Fibroblast of mammary gland (primary cell): Measurements from ENCODE around the gene PLEKHA7.

ENCODE experiments used
- DNase-seq: peaks from one replicate; pipeline ENCODE4 v3.0.0-alpha.2; 2010; ENCODE audit warnings: low read depth
- H3K4me3 ChIP-seq: 2 replicates; pipeline ENCODE4 v1.5.1; 2011; ENCODE audit warnings: low read depth, mild to moderate bottlenecking, low read length, moderate library complexity; ENCODE audit not compliant: control insufficient read depth
- TF ChIP-seq, protein P1 (sequence below): conservative IDR thresholded peaks from 2 replicates; pipeline ENCODE4 v1.5.1; 2011; ENCODE audit warnings: low read depth, low read length, inconsistent platforms; ENCODE audit not compliant: control insufficient read depth, insufficient read depth

PLEKHA7 gene

GRCh38 chr11:16997624-16998023 is 16.6 kb downstream of the PLEKHA7 start:
- H3K4me3 ChIP-seq: no peak overlapping the region
- no peak for DNase-seq
- TF ChIP-seq, protein P1, sequence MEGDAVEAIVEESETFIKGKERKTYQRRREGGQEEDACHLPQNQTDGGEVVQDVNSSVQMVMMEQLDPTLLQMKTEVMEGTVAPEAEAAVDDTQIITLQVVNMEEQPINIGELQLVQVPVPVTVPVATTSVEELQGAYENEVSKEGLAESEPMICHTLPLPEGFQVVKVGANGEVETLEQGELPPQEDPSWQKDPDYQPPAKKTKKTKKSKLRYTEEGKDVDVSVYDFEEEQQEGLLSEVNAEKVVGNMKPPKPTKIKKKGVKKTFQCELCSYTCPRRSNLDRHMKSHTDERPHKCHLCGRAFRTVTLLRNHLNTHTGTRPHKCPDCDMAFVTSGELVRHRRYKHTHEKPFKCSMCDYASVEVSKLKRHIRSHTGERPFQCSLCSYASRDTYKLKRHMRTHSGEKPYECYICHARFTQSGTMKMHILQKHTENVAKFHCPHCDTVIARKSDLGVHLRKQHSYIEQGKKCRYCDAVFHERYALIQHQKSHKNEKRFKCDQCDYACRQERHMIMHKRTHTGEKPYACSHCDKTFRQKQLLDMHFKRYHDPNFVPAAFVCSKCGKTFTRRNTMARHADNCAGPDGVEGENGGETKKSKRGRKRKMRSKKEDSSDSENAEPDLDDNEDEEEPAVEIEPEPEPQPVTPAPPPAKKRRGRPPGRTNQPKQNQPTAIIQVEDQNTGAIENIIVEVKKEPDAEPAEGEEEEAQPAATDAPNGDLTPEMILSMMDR: no peak

- no peak for DNase-seq
- TF ChIP-seq, protein P1: no peak
- no peak overlapping the region for H3K4me3 ChIP-seq
These were observed 20.7 kb downstream of the PLEKHA7 start for GRCh38 chr11:16993495-16993894.

- H3K4me3 ChIP-seq: no peak overlapping the region
- TF ChIP-seq, protein P1: no peak
- DNase-seq: no peak
These were observed 21.4 kb downstream of the PLEKHA7 start for GRCh38 chr11:16992846-16993245.

DNA sequence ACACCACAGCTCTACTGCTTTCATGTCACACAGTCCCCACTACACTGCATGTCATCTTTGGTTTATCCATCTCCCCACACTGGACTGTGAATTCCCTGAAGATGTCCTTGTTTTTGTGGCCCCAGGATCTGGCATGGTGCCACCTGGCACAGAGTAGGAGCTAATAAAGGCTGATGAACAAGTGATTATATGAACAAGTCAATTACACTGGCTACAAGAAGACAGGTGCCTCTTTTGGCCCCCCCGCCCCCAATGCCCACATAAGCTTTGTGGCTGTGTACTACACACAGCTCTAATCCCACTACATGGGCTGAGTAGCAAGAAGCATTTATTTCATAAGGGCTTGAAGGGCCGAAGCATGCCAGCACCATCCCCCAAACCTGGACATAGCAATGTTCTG is 24.7 kb downstream of the PLEKHA7 start:
- DNase-seq: no peak
- no peak overlapping the region for H3K4me3 ChIP-seq
- TF ChIP-seq, protein P1: no peak

- H3K4me3 ChIP-seq: no peak overlapping the region
- TF ChIP-seq, protein P1: no peak
- DNase-seq: no peak
These were observed 27.0 kb downstream of the PLEKHA7 start for GRCh38 chr11:16987205-16987568.

GRCh38 chr11:16986434-16987204 is 27.6 kb downstream of the PLEKHA7 start:
- no peak for DNase-seq

More at GRCh38 chr11:16986434-16987204, 27.6 kb downstream of the PLEKHA7 start:
- H3K4me3 ChIP-seq: no peak overlapping the region
- TF ChIP-seq, protein P1: no peak
